Measurements from ENCODE around the gene PCID2. TPM values are rescaled to one million over a fixed set of nuclear protein-coding genes. Genes with fewer than 3 reads are reported as not detected.

Gene PCID2
- total RNA-seq, 1 donor from 2014 or later: 14.9 TPM

DNA sequence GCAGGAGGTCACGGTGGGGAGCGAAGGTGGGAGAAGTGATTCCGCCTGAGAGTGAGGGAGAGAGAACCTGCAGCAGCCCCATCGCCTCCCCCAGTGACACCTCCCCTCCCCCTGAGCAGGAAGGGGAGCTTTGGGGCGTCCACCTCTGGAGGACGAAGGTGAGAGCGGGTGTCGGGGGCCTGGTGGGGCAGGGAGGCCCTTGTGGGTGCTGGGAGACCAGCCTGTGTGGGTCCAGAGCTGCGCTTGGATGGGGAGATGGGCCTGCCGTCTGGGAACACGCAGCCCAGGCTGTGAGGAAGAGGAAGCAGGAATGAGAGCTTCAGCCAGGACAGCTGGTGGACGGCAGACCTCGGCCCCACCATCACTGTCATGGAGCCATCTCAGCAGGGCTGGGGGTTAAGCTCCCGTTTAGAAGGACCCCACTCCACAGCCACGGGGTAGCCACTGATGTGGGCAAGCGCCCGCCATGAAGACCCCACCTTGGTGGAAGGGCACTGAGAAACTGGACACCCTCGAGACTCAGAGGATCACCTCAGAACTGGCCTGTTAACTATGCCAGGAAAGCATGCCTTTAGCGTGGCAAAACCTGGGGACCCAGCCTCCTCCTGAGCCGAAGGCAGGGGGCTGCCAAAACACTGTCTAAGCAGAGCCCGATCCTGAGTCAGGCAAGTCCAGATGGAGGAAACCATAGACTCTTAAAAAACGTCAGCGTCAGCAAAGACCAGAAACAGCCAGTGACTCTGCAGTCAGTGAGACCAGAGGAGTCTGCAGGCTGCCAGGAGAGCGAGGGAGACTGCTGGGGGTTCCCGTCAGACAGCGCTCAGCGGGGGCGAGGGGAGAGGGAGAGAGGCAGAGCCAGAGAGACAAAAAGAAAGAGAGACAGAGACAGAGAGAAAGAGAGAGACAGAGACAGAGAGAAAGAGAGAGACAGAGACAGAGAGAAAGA lies 56.5 kb downstream of the PCID2 start:
- ATAC-seq (peak; percentile 9), DNase-seq (ENCODE audit: low spot score) (peak; percentile 56)

GRCh38 chr13:113150550-113151365 lies 57.7 kb downstream of the PCID2 start:
- ATAC-seq (peak; percentile 21), DNase-seq (ENCODE audit: low spot score) (no peak)

DNA sequence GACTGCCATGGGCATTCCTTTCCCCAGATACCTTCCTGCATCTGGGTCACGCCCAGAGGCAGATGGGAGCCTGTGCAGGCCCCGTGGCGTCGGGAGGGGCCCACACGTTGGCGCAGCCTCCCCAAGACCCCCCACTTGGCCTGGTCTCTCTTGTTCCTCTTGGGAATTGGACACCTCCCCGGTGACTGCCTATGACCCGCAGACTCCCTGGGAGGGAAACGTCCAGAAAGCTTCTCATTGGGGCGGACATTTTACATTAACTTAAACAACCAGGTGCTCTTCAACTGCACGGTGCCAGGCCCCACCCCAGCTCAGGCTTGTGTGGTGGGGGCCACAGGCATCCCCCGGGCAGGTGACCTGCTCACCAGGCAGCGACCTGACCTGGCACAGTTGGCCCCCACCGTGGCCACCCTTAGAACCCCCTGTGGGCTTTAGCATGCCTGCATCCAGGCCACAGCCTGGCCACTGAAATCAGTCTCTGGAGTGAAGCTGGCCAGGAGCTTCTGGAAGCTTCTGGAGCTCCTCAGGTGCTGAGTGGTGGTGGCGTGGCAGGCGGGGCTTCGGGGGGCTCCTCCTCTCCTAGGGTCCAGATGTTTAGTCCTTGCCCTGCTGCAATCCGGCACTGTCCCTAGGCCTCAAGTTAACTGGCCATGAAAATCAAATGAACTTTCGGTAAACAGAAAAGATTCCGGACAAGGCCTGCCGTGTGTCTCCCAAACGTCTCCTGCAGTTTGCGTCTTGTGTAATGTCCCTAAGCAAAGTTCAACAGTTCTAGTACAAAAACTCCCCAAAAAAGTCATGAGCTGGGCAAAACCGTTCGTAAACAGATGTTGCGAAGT lies 58.5 kb downstream of the PCID2 start:
- DNase-seq (ENCODE audit: low spot score): peak; percentile 81

GRCh38 chr13:113148940-113149503 lies 59.4 kb downstream of the PCID2 start:
- no peak for ATAC-seq
- peak; percentile 46 for DNase-seq (ENCODE audit: low spot score)

More for the DNA sequence above, 58.5 kb downstream of the PCID2 start:
- ATAC-seq: peak; percentile 36

DNA sequence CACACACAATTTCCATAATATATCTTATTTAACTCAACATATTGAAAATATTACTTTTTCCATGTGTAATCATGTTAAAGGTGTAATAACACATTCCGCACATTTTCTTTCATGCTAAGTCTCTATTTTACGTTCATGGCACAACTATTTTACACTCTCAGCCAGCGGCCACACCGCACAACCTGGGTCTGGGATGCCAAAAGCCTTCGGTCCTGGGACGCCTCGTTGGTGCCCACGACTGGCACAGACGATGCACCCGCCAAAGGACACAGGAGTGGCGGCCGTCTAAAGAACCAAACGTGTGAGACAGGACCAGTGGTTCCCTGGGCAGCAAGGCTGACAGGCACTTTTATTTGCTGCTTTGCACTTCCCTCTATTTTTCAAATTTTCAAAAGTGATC lies 60.1 kb downstream of the PCID2 start:
- DNase-seq (ENCODE audit: low spot score) (peak; percentile 30), ATAC-seq (no peak)

DNA sequence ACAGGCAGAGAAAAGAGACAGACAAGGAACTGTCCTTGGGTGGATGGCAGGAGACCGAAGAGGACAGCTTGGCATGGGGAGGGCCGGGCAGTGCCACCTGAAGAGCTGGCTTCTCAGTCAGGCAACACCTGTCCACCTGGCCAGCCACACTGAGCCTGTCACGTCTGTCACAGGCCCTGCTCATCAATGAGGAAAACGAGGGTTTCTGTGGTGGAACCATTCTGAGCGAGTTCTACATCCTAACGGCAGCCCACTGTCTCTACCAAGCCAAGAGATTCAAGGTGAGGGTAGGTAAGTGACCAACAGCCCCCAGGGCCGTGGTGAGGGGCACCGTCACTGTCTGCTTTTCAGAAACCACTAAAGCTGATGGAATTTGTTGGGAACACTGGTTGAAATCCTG lies 61.3 kb downstream of the PCID2 start:
- DNase-seq (ENCODE audit: low spot score) (peak; percentile 31), ATAC-seq (no peak)

- ATAC-seq: no peak
- DNase-seq (ENCODE audit: low spot score): peak; percentile 36
Measured at GRCh38 chr13:113146750-113147149, 61.7 kb downstream of the PCID2 start.

DNA sequence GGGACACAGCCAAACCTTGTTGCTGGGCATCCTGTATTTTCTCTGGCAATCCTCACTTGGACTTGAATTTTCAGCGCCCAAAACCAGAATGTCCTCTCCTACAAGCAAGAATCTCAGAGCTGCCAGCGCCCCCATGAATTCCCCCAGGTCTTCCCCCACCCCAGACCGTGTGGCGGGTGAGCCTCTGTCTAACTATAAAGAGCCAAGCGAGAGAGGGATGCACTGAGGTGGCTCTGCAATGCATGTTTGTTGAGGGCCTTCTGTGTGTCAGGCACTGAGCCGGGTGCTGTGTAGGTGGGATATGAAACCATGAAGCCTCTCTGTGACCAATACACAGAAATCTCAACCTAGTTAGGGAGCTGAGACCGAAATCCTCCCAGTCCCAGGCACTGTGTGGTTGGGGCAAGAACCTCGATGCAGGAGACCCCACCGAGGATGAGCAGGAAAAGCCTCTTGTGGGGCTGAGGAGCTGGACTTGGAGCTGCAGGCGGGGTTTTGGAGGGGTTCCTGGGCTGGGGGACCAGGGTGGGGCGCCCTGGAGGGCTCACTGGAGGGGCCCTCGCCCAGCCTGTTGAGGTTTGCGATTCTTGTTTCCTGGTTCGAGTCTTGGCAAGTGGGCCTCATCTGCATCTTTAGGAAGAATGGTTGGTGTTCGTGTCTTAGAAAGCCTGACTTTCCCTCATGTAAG lies 62.4 kb downstream of the PCID2 start:
- DNase-seq (ENCODE audit: low spot score): peak; percentile 40
- no peak for ATAC-seq

DNA sequence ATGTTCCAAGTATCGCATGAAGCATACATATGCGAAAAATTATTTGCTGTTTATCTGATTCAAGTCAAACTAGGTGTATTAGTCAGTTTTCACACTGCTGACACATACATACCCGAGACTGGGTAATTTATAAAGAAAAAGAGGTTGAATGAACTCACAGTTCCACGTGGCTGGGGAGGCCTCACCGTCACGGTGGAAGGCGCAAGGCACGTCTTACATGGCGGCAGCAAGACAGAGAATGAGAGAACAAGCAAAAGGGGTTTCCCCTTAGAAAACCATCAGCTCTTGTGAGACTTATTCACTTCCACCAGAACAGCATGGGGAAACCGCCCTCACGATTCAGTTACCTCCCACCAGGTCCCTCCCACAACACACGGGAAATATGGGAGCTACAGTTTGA lies 63.0 kb downstream of the PCID2 start:
- DNase-seq (ENCODE audit: low spot score) (no peak), ATAC-seq (no peak)

DNA sequence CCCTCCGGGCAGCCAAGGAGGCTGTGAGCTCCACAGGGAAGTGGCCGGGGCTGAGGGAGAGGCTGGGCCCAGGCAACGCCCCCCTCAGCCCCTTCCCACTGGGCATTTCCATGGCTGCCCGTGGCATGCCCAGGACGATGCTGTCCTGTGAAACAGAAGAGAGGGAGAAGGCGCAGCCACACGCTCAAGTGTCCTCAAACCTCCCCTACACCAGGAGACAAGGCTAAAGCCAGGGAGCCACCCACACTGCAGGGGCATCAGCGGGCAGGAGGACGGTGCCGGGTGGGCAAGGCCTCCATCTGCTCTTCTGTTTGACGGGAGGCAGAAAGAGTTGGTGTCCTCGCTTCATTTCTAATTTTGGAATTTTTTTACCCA lies 64.2 kb downstream of the PCID2 start:
- peak; percentile 33 for DNase-seq (ENCODE audit: low spot score)
- ATAC-seq: no peak

GRCh38 chr13:113143466-113144254 lies 64.8 kb downstream of the PCID2 start:
- peak; percentile 39 for DNase-seq (ENCODE audit: low spot score)
- ATAC-seq: no peak

DNA sequence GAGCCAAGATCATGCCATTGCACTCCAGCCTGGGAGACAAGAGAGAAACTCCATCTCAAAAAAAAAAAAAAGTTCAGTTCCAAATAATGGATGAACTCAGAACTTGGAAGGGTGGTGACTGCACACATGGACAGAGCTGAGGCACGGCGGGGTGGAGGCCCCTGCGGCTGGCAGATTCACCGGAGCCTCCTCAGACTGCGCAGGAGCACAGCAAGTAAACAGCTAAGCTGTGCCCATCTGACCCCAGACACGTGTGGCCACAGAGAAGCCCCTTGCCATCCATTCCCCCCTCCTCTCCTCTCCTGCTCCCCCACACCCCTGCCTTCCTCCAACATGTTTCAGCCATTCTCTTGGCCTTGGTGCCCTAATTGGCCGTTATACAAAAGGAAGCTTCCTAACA lies 65.6 kb downstream of the PCID2 start:
- no peak for ATAC-seq
- peak; percentile 35 for DNase-seq (ENCODE audit: low spot score)

DNA sequence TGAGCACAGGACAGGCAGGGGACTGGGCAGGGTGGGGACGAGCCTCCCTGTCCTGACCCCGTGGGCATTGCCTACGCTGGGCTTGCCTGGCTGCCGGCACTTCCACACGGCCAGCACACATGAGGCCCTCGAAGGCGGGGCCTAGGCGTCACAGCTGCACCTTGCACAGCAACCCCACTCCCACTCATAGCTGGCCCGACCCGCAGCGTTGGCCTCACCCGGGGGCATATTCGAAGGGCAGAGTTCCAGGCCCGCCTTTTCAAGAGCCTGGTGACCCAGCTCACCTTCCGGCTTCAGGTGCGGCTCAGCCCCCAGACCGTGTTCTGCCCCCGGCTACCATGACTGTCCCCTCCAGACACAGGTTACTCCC lies 66.9 kb downstream of the PCID2 start:
- ATAC-seq: peak; percentile 2
- DNase-seq (ENCODE audit: low spot score): peak; percentile 42

DNA sequence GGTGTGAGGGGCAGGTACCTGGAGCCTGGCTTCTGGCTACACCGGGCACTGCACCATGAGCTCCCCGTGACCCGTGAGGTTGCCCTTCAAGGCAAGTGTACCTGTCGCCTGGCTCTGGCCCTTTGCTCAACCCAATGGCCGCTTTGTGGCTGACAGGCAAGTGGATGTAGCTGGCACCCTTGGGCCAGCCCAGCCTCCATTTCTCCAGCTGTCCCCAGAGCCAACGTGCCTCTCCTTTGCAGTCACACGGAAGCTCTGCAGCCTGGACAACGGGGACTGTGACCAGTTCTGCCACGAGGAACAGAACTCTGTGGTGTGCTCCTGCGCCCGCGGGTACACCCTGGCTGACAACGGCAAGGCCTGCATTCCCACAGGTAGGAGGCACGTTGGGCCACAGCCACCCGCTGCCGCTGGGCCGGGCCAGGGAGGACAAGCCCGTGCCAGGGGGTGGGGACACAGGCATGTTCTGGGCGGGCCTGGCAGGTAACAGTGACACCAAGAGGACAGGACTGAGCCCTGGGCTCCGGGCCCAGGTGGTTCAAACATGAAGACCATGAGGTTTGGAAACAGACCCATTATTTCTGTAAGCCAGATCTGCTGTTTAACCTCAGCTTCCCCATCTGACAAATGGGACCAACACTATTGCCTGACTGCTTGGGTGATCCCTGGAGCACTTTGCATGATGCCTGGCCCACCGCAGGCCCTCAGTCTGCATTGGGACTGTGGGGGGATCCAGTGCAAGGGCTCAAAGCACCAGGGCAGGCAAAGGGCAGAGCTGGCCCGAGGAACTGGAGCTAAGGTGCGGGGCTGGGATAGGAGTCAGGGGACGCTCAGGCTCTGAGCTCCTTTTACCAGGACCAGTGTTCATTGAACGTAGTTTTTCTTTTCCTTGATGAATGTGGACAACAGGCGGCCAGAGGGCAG lies 67.5 kb downstream of the PCID2 start:
- DNase-seq (ENCODE audit: low spot score): peak; percentile 74
- ATAC-seq: peak; percentile 87

DNA sequence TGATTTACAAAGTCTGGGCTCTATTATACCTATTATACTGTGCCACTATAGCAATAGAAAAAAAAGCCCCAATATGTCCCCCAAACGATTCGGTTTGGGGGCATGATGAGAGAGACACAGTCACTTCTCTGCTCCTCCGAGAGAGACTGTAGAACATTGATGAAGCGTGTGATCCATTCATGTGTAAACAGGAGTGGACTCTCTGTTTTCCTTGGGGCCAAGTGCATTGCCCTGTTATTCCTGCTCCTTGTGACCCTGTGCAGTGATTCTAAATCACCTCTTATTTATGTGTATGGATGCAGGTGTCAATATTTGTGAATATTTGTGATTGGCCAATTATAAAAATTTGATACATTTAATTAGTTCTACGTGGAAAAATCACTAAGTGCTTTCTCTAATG lies 68.9 kb downstream of the PCID2 start:
- DNase-seq (ENCODE audit: low spot score): peak; percentile 14
- no peak for ATAC-seq

DNA sequence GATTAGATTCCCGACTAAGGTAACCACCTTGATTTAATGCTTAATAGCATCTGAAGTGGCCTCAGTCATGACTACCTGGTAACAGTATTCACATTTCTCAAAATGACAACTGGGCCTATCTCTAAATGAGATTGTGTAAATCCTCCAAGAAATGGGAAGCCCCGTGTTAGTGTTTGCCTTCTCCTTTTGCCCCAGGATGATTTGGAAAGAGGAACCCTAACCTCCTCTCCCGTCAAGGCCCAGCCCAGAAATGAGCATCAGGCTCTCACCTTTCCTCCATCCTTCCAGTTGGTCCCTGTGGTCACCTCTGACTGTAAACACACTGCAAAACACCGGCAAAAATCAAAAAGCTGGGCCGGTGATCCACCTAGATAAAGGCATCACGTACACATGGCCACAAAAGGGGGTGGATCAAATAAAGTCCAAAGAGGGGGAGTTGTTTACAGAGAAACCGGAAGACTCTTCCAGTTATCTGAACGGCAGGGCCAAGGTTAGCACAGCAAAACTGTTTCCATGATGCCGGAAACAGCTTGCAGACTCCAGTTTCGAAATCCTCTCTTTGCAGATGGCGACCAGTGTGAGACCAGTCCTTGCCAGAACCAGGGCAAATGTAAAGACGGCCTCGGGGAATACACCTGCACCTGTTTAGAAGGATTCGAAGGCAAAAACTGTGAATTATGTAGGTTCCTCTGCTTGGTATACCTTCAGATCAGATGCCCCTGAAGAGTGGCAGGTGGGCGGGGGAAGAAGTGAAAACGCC lies 69.5 kb downstream of the PCID2 start:
- peak; percentile 45 for DNase-seq (ENCODE audit: low spot score)
- peak; percentile 34 for ATAC-seq

GRCh38 chr13:113137691-113138298 lies 70.7 kb downstream of the PCID2 start:
- DNase-seq (ENCODE audit: low spot score) (peak; percentile 15), ATAC-seq (peak; percentile 27)

Measured in left lobe of liver (tissue), 2 donors.